H9 (cell line): ENCODE data around the gene MICU1. TPM values are rescaled to one million over a fixed set of nuclear protein-coding genes. Genes with fewer than 3 reads are reported as not detected.

ENCODE experiments used
- DNase-seq: peaks from one replicate; pipeline ENCODE4 v3.0.0-alpha.2; 2017
- H2AFZ ChIP-seq: one replicate; pipeline ENCODE4 v1.6.1; 2013; ENCODE audit warnings: mild to moderate bottlenecking, low read length, control low read depth, moderate library complexity
- H2AK5ac ChIP-seq: 2 replicates; pipeline ENCODE4 v1.6.1; 2013; ENCODE audit warnings: low read length, control low read depth, mixed read lengths; ENCODE audit not compliant: insufficient read length
- H2BK120ac ChIP-seq: one replicate; pipeline ENCODE4 v1.6.1; 2013; ENCODE audit warnings: low read depth, mild to moderate bottlenecking, low read length, control low read depth, inconsistent platforms; ENCODE audit not compliant: poor library complexity, severe bottlenecking
- H2BK12ac ChIP-seq: 2 replicates; pipeline ENCODE4 v1.6.1; 2013; ENCODE audit warnings: low read length, control low read depth, mixed read lengths, low read depth; ENCODE audit not compliant: insufficient read length
- H2BK15ac ChIP-seq: 2 replicates; pipeline ENCODE4 v1.6.1; 2013; ENCODE audit warnings: low read depth, low read length, control low read depth
- H2BK20ac ChIP-seq: one replicate; pipeline ENCODE4 v1.6.1; 2013; ENCODE audit warnings: low read depth, mild to moderate bottlenecking, low read length, control low read depth, inconsistent platforms; ENCODE audit not compliant: poor library complexity, severe bottlenecking
- H2BK5ac ChIP-seq: 2 replicates; pipeline ENCODE4 v1.6.1; 2013; ENCODE audit warnings: low read length, control low read depth, mixed read lengths; ENCODE audit not compliant: insufficient read length
- H3K14ac ChIP-seq: 2 replicates; pipeline ENCODE4 v1.6.1; 2013; ENCODE audit warnings: low read length, control low read depth; ENCODE audit not compliant: insufficient read depth
- H3K18ac ChIP-seq: 2 replicates; pipeline ENCODE4 v1.6.1; 2013; ENCODE audit warnings: low read depth, mild to moderate bottlenecking, mixed read lengths, low read length, control low read depth; ENCODE audit not compliant: insufficient read length
- H3K23ac ChIP-seq: 2 replicates; pipeline ENCODE4 v1.6.1; 2013; ENCODE audit warnings: low read length, control low read depth, mixed read lengths, low read depth; ENCODE audit not compliant: insufficient read length
- H3K23me2 ChIP-seq: 2 replicates; pipeline ENCODE4 v1.6.1; 2013; ENCODE audit warnings: low read depth, mild to moderate bottlenecking, mixed read lengths, low read length, control low read depth; ENCODE audit not compliant: insufficient read length, poor library complexity, severe bottlenecking
- H3K27ac ChIP-seq: 2 replicates; pipeline ENCODE4 v1.5.1; 2013; ENCODE audit warnings: low read length, control low read depth, mixed read lengths, low read depth; ENCODE audit not compliant: insufficient read length
- H3K27me3 ChIP-seq: 2 replicates; pipeline ENCODE4 v1.6.1; 2013; ENCODE audit warnings: low read length, control low read depth, inconsistent platforms; ENCODE audit not compliant: insufficient read depth
- H3K4ac ChIP-seq: 2 replicates; pipeline ENCODE4 v1.6.1; 2013; ENCODE audit warnings: low read depth, mild to moderate bottlenecking, control low read depth, inconsistent platforms, low read length, moderate library complexity
- H3K4me1 ChIP-seq: 2 replicates; pipeline ENCODE4 v1.6.1; 2013; ENCODE audit warnings: low read length, control low read depth, inconsistent platforms; ENCODE audit not compliant: insufficient read depth
- H3K4me2 ChIP-seq: 2 replicates; pipeline ENCODE4 v1.6.1; 2013; ENCODE audit warnings: low read length, control low read depth, mixed read lengths; ENCODE audit not compliant: insufficient read length, insufficient read depth
- H3K56ac ChIP-seq: 2 replicates; pipeline ENCODE4 v1.6.1; 2013; ENCODE audit warnings: low read depth, mild to moderate bottlenecking, mixed read lengths, low read length, control low read depth; ENCODE audit not compliant: insufficient read length
- H3K79me1 ChIP-seq: 2 replicates; pipeline ENCODE4 v1.6.1; 2013; ENCODE audit warnings: low read depth, mild to moderate bottlenecking, moderate library complexity, low read length, control low read depth, inconsistent platforms; ENCODE audit not compliant: insufficient read depth, poor library complexity, severe bottlenecking
- H3K79me2 ChIP-seq: 2 replicates; pipeline ENCODE4 v1.6.1; 2013; ENCODE audit warnings: low read length, control low read depth, inconsistent platforms; ENCODE audit not compliant: insufficient read depth
- H3K9ac ChIP-seq: 2 replicates; pipeline ENCODE4 v1.6.1; 2013; ENCODE audit warnings: low read length, control low read depth, mixed read lengths; ENCODE audit not compliant: insufficient read length; ENCODE audit errors: extremely low read depth
- H3K9me3 ChIP-seq: one replicate; pipeline ENCODE4 v1.6.1; 2013; ENCODE audit warnings: low read depth, low read length, inconsistent platforms; ENCODE audit not compliant: control insufficient read depth
- H3T11ph ChIP-seq: one replicate; pipeline ENCODE4 v1.6.1; 2013; ENCODE audit warnings: mild to moderate bottlenecking, low read length, control low read depth, inconsistent platforms
- H4K20me1 ChIP-seq: one replicate; pipeline ENCODE4 v1.6.1; 2013; ENCODE audit not compliant: control insufficient read depth, insufficient read length, insufficient read depth
- H4K5ac ChIP-seq: 2 replicates; pipeline ENCODE4 v1.6.1; 2013; ENCODE audit warnings: low read depth, mild to moderate bottlenecking, mixed read lengths, low read length, control low read depth; ENCODE audit not compliant: insufficient read length
- H4K8ac ChIP-seq: replicated peaks from 2 replicates; pipeline ENCODE4 v1.6.1; 2013; ENCODE audit warnings: low read length, control low read depth, mixed read lengths, low read depth; ENCODE audit not compliant: insufficient read length
- H4K91ac ChIP-seq: 2 replicates; pipeline ENCODE4 v1.6.1; 2013; ENCODE audit warnings: low read depth, mild to moderate bottlenecking, moderate library complexity, mixed read lengths, low read length, control low read depth; ENCODE audit not compliant: insufficient read length
- H3K27ac Mint-ChIP-seq, 3 experiments: 2 replicates in 2 of 3; 3 replicates in 1 of 3; pipeline ENCODE4 v1.8.0; 2020 to 2021; ENCODE audit warnings: mixed read lengths in 3 of 3, mild to moderate bottlenecking in 1 of 3, moderate library complexity in 1 of 3
- H3K27me3 Mint-ChIP-seq: 2 replicates; pipeline ENCODE4 v1.8.0; 2021; ENCODE audit warnings: low read depth, mild to moderate bottlenecking, moderate library complexity, mixed read lengths
- H3K36me3 Mint-ChIP-seq, 3 experiments: 2 replicates in 2 of 3; 3 replicates in 1 of 3; pipeline ENCODE4 v1.8.0; 2020 to 2021; ENCODE audit warnings: low read depth in 3 of 3, mixed read lengths in 3 of 3; ENCODE audit not compliant: insufficient read depth in 1 of 3
- H3K4me1 Mint-ChIP-seq, 2 experiments: 2 replicates each; pipeline ENCODE4 v1.8.0; 2020; ENCODE audit warnings: mixed read lengths in 2 of 2
- H3K4me3 Mint-ChIP-seq, 2 experiments: 2 replicates in 1 of 2; 3 replicates in 1 of 2; pipeline ENCODE4 v1.8.0; 2020 to 2021; ENCODE audit warnings: mild to moderate bottlenecking in 2 of 2, mixed read lengths in 2 of 2, moderate library complexity in 1 of 2
- H3K9me3 Mint-ChIP-seq, 2 experiments: 2 replicates in 1 of 2; 3 replicates in 1 of 2; pipeline ENCODE4 v1.8.0; 2020; ENCODE audit warnings: mild to moderate bottlenecking in 2 of 2, mixed read lengths in 2 of 2, moderate library complexity in 1 of 2
- WGBS: extraction: QIAGEN DNeasy Blood & Tissue Kit; methylation state at CpG from one replicate; pipeline ENCODE4 v1.1.7; 2013; ENCODE audit warnings: missing lambda C conversion rate, low lambda C conversion rate, mixed read lengths; ENCODE audit not compliant: insufficient read length; ENCODE audit errors: extremely low coverage; 5-methylcytosine and 5-hydroxymethylcytosine counted together
- total RNA-seq: library from RNA; stranded (reverse); gene quantifications from 2 replicates; pipeline ENCODE4 v1.2.1, GENCODE V29; 2021
- TF ChIP-seq, protein P1 (sequence below): fragments of 200-600 bp; sonication (generic); conservative IDR thresholded peaks from 3 replicates; pipeline ENCODE4 v1.8.0; 2021; ENCODE audit warnings: antibody characterized with exemption, mild to moderate bottlenecking

The MICU1 gene
- total RNA-seq, 1 experiment from 2014 or later: 33.2 TPM

DNA sequence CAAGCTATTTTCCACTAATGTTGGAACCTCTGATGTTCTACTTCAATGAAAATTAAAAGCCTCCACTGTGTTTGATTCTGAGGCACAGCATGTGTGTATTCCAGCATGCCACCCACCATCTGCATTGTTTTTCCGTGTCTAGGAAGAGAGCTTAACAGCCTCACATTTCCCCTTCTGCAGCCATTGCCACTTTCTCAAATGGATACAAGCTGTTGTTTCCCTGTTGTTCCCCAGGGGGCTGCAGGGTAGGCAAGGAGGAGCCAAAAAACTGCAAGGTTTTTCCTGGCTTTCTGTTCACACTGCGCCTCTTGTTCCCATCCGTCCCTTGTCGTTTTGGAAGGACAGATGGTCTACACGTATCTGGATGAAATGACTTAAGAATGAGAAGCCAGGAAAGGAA is 198.9 kb downstream of the MICU1 start:
- Histone ChIP-seq H3K79me2 (no peaks in the 10 kb centered on the region), H2BK120ac (no peak overlapping the region), H3K14ac (no peak overlapping the region), H3K27ac (no peak overlapping the region), H2BK5ac (no peak overlapping the region), H3K4me2 (no peak overlapping the region), H4K8ac (no peak overlapping the region), H2BK12ac (no peak overlapping the region), H3K23ac (no peak overlapping the region), H4K5ac (no peak overlapping the region), H3K4me1 (no peaks in the 10 kb centered on the region), H4K20me1 (no peaks in the 10 kb centered on the region), H3T11ph (no peak overlapping the region), H3K56ac (no peak overlapping the region), H3K18ac (no peak overlapping the region), H3K79me1 (no peaks in the 10 kb centered on the region), H2BK15ac (no peak overlapping the region), H3K9me3 (peaks cover 5% of the 10 kb centered on the region), H3K9ac (no peak overlapping the region), H3K23me2 (no peaks in the 10 kb centered on the region), H2AFZ (no peak overlapping the region), H4K91ac (no peak overlapping the region), H2AK5ac (no peak overlapping the region), H3K27me3 (no peaks in the 10 kb centered on the region), H3K4ac (no peak overlapping the region), H2BK20ac (no peak overlapping the region)
- TF ChIP-seq, protein P1, sequence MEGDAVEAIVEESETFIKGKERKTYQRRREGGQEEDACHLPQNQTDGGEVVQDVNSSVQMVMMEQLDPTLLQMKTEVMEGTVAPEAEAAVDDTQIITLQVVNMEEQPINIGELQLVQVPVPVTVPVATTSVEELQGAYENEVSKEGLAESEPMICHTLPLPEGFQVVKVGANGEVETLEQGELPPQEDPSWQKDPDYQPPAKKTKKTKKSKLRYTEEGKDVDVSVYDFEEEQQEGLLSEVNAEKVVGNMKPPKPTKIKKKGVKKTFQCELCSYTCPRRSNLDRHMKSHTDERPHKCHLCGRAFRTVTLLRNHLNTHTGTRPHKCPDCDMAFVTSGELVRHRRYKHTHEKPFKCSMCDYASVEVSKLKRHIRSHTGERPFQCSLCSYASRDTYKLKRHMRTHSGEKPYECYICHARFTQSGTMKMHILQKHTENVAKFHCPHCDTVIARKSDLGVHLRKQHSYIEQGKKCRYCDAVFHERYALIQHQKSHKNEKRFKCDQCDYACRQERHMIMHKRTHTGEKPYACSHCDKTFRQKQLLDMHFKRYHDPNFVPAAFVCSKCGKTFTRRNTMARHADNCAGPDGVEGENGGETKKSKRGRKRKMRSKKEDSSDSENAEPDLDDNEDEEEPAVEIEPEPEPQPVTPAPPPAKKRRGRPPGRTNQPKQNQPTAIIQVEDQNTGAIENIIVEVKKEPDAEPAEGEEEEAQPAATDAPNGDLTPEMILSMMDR: peak; percentile 49; the same call in 2 of the 3 replicates
- Mint-ChIP-seq H3K4me1 (peaks cover 20 to 22% of the 10 kb centered on the region in 2 experiments), H3K27me3 (no peaks in the 10 kb centered on the region), H3K4me3 (no peak overlapping the region), H3K9me3 (peaks cover 10 to 13% of the 10 kb centered on the region in 2 experiments), H3K36me3 (peaks cover 11 to 16% (median 14%) of the 10 kb centered on the region in 3 experiments), H3K27ac (peak overlapping the region; percentile 49 to 68 (median 66); a peak in 6 of 7 replicates)
- no CpG with 5 or more reads among the region's 5 CpGs for WGBS
- DNase-seq: peak; percentile 54
